Panc1 (cell line): ENCODE results near the gene NQO1. TPM values are rescaled to one million over a fixed set of nuclear protein-coding genes. Genes with fewer than 3 reads are reported as not detected.

ENCODE experiments used
- ATAC-seq: fragments of 200-7000 bp; cut with Tn5 transposase; 2 replicates; pipeline ENCODE4 v1.9.1; 2020; ENCODE audit warnings: mild to moderate bottlenecking, moderate library complexity
- BruUV-seq: library from RNA; stranded (reverse); fragments of 400-500 nt; replicated peaks from 2 replicates; lab custom pipeline; 2021; lab: Mats Ljungman, UMichigan
- CTCF ChIA-PET: fragments of 300-600 bp; sonication (Branson Sonifier 250); formaldehyde crosslinking; loops from one replicate; lab custom pipeline; 2022; ENCODE audit warnings: antibody characterized with exemption; lab: Charles Lee
- POLR2A ChIA-PET: fragments of 300-600 bp; sonication (Branson Sonifier 250); formaldehyde crosslinking; loops from one replicate; lab custom pipeline; 2022; ENCODE audit warnings: antibody characterized with exemption; lab: Charles Lee
- DNase-seq: peaks from one replicate; pipeline ENCODE4 v3.0.0-alpha.2; 2010; ENCODE audit warnings: low read depth, low spot score
- H3K27ac ChIP-seq: 2 replicates; pipeline ENCODE4 v1.5.1; 2011; ENCODE audit warnings: mild to moderate bottlenecking, low read length, inconsistent platforms
- H3K27me3 ChIP-seq: fragments of 200-500 bp; sonication (Bioruptor generic); 2 replicates; pipeline ENCODE4 v1.6.0; 2014; ENCODE audit warnings: low read length, inconsistent platforms; ENCODE audit not compliant: control insufficient read depth, insufficient read depth
- H3K36me3 ChIP-seq: fragments of 200-500 bp; sonication (Bioruptor generic); 2 replicates; pipeline ENCODE4 v1.5.1; 2014; ENCODE audit warnings: inconsistent platforms, mild to moderate bottlenecking, low read length, moderate library complexity; ENCODE audit not compliant: control insufficient read depth, insufficient read depth
- H3K4me1 ChIP-seq: 2 replicates; pipeline ENCODE4 v1.5.1; 2011; ENCODE audit warnings: inconsistent platforms, mild to moderate bottlenecking, low read length, moderate library complexity; ENCODE audit not compliant: control insufficient read depth, insufficient read depth
- H3K4me3 ChIP-seq, 2 experiments: 2 replicates each; pipeline ENCODE4 v1.5.1; 2011 to 2012; ENCODE audit warnings: low read depth in 2 of 2, low read length in 2 of 2, mild to moderate bottlenecking in 2 of 2, inconsistent platforms in 1 of 2, moderate library complexity in 1 of 2
- H3K9me3 ChIP-seq: fragments of 200-500 bp; sonication (Bioruptor generic); 2 replicates; pipeline ENCODE4 v1.5.1; 2014; ENCODE audit warnings: low read depth, mild to moderate bottlenecking, inconsistent platforms, low read length, moderate library complexity; ENCODE audit not compliant: control insufficient read depth, insufficient read depth
- CTCF ChIP-seq: fragments of 450-650 bp; IDR thresholded peaks from 2 replicates; pipeline ENCODE4 v1.5.1; 2017; ENCODE audit warnings: mild to moderate bottlenecking
- POLR2AphosphoS5 ChIP-seq: IDR thresholded peaks from 2 replicates; pipeline ENCODE4 v1.6.1; 2012; ENCODE audit warnings: mild to moderate bottlenecking, low read depth, low read length, moderate library complexity
- SIN3A ChIP-seq: IDR thresholded peaks from 2 replicates; pipeline ENCODE4 v1.6.1; 2012; ENCODE audit warnings: low read depth, mild to moderate bottlenecking, low read length, moderate library complexity, borderline replicate concordance; ENCODE audit not compliant: insufficient read depth
- TCF7L2 ChIP-seq: IDR thresholded peaks from 2 replicates; pipeline ENCODE4 v1.6.1; 2011; ENCODE audit warnings: mild to moderate bottlenecking, low read depth, low read length, inconsistent platforms
- in situ Hi-C: cut with HindIII; loops from 2 replicates; pipeline ENCODE4 v1.10.0; 2016; ENCODE audit warnings: low sequenced_read_pairs, low pct_unique_long_range_greater_than_20kb
- intact Hi-C: fragments of 100-400 bp; cut with micrococcal nuclease; formaldehyde crosslinking; loops from one replicate; pipeline ENCODE4 v1.10.0; 2022; ENCODE audit not compliant: unreplicated experiment
- total RNA-seq: library from RNA; stranded (reverse); gene quantifications from one replicate; pipeline ENCODE4 v1.2.1, GENCODE V29; 2021; ENCODE audit not compliant: unreplicated experiment
- TF ChIP-seq, protein P1 (sequence below), 2 experiments: IDR thresholded peaks; 2 replicates each; pipeline ENCODE4 v1.6.1; 2011 to 2012; ENCODE audit warnings: low read depth in 2 of 2, control low read depth in 1 of 2, low read length in 1 of 2, mild to moderate bottlenecking in 1 of 2, moderate library complexity in 1 of 2; ENCODE audit not compliant: insufficient read depth in 1 of 2

The NQO1 gene
- total RNA-seq, 1 experiment from 2014 or later = 147 TPM

GRCh38 chr16:69712277-69712676, 14.1 kb downstream of the NQO1 start:
- TF ChIP-seq POLR2AphosphoS5 = no peak
- no peak for TF ChIP-seq TCF7L2
- intact Hi-C loops = loop anchor here (5.0 kb wide), 1 partner anchor 40 kb away; the partner anchor contains the start of gene NOB1
- POLR2A ChIA-PET = no interaction called here

DNA sequence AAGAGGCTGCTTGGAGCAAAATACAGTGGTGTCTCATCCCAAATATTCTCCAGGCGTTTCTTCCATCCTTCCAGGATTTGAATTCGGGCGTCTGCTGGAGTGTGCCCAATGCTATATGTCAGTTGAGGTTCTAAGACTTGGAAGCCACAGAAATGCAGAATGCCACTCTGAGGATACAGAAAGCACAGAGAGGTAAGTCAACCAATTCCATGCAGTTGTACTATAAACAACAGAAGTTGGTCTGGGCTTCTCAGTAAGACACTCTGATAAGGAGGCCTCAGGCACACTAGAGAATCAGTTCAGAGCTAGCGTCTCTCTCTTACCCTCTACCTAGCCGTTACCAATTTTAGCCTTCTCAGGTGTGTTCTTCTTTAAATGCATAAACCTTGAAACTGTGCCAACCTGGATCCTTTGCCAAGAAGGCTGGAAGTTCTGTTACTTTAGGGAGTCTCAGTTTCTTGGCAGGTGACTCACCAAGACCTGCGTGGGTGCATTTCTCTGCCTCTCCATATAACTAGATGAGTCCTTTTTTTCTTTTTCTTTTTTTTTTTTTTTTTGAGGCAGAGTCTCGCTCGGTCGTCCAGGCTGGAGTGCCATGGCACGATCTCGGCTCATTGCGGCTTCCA, 15.1 kb downstream of the NQO1 start:
- Histone ChIP-seq H3K4me1 (no peaks in the 10 kb centered on the region), H3K4me3 (no peak overlapping the region), H3K36me3 (peaks cover 13% of the 10 kb centered on the region), H3K9me3 (no peaks in the 10 kb centered on the region), H3K27me3 (no peaks in the 10 kb centered on the region), H3K27ac (no peak overlapping the region)
- BruUV-seq = no TSS peak
- intact Hi-C loops = loop anchor here (5.0 kb wide), 1 partner anchor 41 kb away; the partner anchor contains the start of gene NOB1
- ATAC-seq (no peak), DNase-seq (no peak)
- TF ChIP-seq TCF7L2 (no peak), POLR2AphosphoS5 (no peak; the same call in 1 of the 2 replicates), SIN3A (no peak), CTCF (no peak)
- TF ChIP-seq, protein P1, sequence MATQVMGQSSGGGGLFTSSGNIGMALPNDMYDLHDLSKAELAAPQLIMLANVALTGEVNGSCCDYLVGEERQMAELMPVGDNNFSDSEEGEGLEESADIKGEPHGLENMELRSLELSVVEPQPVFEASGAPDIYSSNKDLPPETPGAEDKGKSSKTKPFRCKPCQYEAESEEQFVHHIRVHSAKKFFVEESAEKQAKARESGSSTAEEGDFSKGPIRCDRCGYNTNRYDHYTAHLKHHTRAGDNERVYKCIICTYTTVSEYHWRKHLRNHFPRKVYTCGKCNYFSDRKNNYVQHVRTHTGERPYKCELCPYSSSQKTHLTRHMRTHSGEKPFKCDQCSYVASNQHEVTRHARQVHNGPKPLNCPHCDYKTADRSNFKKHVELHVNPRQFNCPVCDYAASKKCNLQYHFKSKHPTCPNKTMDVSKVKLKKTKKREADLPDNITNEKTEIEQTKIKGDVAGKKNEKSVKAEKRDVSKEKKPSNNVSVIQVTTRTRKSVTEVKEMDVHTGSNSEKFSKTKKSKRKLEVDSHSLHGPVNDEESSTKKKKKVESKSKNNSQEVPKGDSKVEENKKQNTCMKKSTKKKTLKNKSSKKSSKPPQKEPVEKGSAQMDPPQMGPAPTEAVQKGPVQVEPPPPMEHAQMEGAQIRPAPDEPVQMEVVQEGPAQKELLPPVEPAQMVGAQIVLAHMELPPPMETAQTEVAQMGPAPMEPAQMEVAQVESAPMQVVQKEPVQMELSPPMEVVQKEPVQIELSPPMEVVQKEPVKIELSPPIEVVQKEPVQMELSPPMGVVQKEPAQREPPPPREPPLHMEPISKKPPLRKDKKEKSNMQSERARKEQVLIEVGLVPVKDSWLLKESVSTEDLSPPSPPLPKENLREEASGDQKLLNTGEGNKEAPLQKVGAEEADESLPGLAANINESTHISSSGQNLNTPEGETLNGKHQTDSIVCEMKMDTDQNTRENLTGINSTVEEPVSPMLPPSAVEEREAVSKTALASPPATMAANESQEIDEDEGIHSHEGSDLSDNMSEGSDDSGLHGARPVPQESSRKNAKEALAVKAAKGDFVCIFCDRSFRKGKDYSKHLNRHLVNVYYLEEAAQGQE (IDR thresholded peaks at IDR 0.05; ENCODE audit: insufficient read depth in 1 of 2, low read depth in 2 of 2, low read length in 1 of 2) = no peak
- in situ Hi-C loops = no loop called here
- POLR2A ChIA-PET = no interaction called here
- CTCF ChIA-PET = no interaction called here

More at GRCh38 chr16:69712277-69712676, 14.1 kb downstream of the NQO1 start:
- no peaks in the 10 kb centered on the region for H3K4me1 ChIP-seq
- no peaks in the 10 kb centered on the region for H3K27me3 ChIP-seq
- no peak for ATAC-seq
- H3K9me3 ChIP-seq = no peaks in the 10 kb centered on the region
- in situ Hi-C loops = no loop called here
- no TSS peak for BruUV-seq
- no peak overlapping the region for H3K27ac ChIP-seq
- H3K4me3 ChIP-seq = no peak overlapping the region
- H3K36me3 ChIP-seq = peaks cover 10% of the 10 kb centered on the region
- no peak for DNase-seq
- CTCF ChIA-PET = no interaction called here

DNA sequence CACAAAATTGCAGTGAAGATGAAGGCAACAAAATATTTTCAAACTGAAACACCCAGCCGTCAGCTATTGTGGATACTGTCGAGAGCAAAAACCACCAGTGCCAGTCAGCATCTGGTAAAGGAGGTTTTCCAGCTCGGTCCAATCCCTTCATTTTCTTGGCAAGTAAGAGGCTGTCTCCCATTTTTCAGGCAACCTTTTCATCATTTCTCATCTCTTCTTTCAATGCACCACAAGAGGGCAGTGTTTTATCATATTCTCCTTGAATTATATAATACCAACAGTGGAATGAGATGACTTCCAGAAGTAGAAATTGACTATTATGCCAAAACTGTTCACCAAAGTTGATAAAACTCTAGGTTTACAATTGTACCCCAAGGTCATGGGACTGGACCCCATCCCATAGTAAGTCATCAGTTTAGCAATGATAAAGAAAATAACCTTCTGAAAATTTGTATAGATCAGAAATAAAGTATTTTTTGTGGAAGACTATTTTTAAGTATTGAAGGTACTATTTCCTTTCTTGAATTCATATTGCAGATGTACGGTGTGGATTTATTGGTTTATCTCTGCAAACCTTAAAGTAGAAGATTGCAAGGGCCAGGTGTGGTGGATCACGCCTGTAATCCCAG, 16.8 kb downstream of the NQO1 start:
- Histone ChIP-seq H3K9me3 (no peaks in the 10 kb centered on the region), H3K36me3 (peaks cover 13% of the 10 kb centered on the region), H3K27ac (no peak overlapping the region), H3K27me3 (no peaks in the 10 kb centered on the region), H3K4me3 (no peak overlapping the region), H3K4me1 (no peaks in the 10 kb centered on the region)
- DNase-seq (no peak), ATAC-seq (peak; percentile 48; the same call in 1 of the 2 replicates)
- ChIA-PET POLR2A (no interaction called here), CTCF (no interaction called here)
- in situ Hi-C loops (no loop called here), intact Hi-C loops (loop anchor here (5.0 kb wide), 1 partner anchor 43 kb away; the partner anchor contains the start of gene NOB1)
- TSS peak; percentile 66 for BruUV-seq
- no peak for TF ChIP-seq POLR2AphosphoS5
- peak; percentile 74 for TF ChIP-seq CTCF
